Neural cell (in vitro differentiated cells): ENCODE data around the gene GK.

Experiments used
- EZH2 ChIP-seq: fragments of 200-600, 300-800 bp; shearing (Covaris generic), sonication (generic); IDR thresholded peaks from 2 replicates; pipeline ENCODE4 v1.6.1; 2014; ENCODE audit warnings: antibody characterized with exemption, low read length, borderline replicate concordance, mild to moderate bottlenecking; ENCODE audit not compliant: insufficient read depth, poor library complexity, severe bottlenecking
- RAD21 ChIP-seq: fragments of 450-650 bp; conservative IDR thresholded peaks from 2 replicates; pipeline ENCODE4 v1.6.1; 2014; ENCODE audit warnings: antibody characterized with exemption, mild to moderate bottlenecking, moderate library complexity
- TF ChIP-seq, protein P1 (sequence below): fragments of 450-650 bp; IDR thresholded peaks from 2 replicates; pipeline ENCODE4 v1.5.1; 2014; ENCODE audit warnings: antibody characterized with exemption, mild to moderate bottlenecking, moderate library complexity; ENCODE audit not compliant: poor library complexity, severe bottlenecking
- TF ChIP-seq, protein P2 (sequence below): IDR thresholded peaks from 2 replicates; pipeline ENCODE4 v1.6.1; 2012; ENCODE audit warnings: borderline replicate concordance

DNA sequence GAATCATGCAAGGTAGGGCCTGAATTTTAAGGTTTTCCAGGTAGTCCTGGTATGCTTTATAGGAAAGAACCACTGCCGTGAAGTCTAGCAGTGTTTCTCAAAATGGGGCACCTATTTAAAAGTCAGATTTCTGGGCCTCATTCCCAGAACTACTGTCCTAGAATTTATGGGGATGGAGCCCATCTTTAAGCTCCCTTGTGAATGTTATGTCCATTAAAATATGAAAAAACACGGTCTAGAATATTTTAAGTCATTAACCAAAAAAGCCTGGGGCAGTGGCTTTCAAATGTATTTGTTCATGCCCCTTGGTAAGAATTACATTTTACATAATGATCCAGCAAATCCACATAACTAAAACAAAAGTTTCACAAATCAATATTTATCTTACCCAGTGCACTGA lies 35.4 kb downstream of the GK start:
- TF ChIP-seq EZH2, result no peak
- TF ChIP-seq, protein P1, sequence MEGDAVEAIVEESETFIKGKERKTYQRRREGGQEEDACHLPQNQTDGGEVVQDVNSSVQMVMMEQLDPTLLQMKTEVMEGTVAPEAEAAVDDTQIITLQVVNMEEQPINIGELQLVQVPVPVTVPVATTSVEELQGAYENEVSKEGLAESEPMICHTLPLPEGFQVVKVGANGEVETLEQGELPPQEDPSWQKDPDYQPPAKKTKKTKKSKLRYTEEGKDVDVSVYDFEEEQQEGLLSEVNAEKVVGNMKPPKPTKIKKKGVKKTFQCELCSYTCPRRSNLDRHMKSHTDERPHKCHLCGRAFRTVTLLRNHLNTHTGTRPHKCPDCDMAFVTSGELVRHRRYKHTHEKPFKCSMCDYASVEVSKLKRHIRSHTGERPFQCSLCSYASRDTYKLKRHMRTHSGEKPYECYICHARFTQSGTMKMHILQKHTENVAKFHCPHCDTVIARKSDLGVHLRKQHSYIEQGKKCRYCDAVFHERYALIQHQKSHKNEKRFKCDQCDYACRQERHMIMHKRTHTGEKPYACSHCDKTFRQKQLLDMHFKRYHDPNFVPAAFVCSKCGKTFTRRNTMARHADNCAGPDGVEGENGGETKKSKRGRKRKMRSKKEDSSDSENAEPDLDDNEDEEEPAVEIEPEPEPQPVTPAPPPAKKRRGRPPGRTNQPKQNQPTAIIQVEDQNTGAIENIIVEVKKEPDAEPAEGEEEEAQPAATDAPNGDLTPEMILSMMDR, result no peak
- TF ChIP-seq RAD21, result no peak
- TF ChIP-seq, protein P2, sequence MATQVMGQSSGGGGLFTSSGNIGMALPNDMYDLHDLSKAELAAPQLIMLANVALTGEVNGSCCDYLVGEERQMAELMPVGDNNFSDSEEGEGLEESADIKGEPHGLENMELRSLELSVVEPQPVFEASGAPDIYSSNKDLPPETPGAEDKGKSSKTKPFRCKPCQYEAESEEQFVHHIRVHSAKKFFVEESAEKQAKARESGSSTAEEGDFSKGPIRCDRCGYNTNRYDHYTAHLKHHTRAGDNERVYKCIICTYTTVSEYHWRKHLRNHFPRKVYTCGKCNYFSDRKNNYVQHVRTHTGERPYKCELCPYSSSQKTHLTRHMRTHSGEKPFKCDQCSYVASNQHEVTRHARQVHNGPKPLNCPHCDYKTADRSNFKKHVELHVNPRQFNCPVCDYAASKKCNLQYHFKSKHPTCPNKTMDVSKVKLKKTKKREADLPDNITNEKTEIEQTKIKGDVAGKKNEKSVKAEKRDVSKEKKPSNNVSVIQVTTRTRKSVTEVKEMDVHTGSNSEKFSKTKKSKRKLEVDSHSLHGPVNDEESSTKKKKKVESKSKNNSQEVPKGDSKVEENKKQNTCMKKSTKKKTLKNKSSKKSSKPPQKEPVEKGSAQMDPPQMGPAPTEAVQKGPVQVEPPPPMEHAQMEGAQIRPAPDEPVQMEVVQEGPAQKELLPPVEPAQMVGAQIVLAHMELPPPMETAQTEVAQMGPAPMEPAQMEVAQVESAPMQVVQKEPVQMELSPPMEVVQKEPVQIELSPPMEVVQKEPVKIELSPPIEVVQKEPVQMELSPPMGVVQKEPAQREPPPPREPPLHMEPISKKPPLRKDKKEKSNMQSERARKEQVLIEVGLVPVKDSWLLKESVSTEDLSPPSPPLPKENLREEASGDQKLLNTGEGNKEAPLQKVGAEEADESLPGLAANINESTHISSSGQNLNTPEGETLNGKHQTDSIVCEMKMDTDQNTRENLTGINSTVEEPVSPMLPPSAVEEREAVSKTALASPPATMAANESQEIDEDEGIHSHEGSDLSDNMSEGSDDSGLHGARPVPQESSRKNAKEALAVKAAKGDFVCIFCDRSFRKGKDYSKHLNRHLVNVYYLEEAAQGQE, result no peak
